ENCODE data around the gene SARNP.

DNA sequence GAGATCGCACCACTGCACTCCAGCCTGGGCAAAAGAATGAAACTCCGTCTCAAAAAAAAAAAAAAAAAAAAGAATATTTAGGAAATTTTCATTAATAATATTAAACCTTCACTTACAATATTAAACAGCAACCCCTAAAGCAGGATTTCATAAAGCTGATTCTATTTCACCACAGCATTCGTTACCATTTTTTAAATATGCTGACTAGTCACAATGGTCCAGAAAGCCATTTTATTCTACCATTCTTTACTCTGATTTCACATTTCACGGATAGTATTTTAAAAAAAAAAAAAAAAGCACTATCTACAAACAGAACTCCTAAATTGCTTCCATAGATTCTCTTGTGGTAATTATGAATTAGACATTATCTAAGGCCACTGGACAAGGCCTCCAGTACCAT is 27.6 kb downstream of the SARNP start:
- TF ChIP-seq, protein P1, sequence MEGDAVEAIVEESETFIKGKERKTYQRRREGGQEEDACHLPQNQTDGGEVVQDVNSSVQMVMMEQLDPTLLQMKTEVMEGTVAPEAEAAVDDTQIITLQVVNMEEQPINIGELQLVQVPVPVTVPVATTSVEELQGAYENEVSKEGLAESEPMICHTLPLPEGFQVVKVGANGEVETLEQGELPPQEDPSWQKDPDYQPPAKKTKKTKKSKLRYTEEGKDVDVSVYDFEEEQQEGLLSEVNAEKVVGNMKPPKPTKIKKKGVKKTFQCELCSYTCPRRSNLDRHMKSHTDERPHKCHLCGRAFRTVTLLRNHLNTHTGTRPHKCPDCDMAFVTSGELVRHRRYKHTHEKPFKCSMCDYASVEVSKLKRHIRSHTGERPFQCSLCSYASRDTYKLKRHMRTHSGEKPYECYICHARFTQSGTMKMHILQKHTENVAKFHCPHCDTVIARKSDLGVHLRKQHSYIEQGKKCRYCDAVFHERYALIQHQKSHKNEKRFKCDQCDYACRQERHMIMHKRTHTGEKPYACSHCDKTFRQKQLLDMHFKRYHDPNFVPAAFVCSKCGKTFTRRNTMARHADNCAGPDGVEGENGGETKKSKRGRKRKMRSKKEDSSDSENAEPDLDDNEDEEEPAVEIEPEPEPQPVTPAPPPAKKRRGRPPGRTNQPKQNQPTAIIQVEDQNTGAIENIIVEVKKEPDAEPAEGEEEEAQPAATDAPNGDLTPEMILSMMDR (IDR thresholded peaks at IDR 0.05): no peak
- TF ChIP-seq POLR2AphosphoS5 (IDR thresholded peaks at IDR 0.05; ENCODE audit: low read depth, low read length) (no peak), RAD21 (IDR thresholded peaks at IDR 0.05; ENCODE audit: low read length) (no peak), MEF2A (IDR thresholded peaks at IDR 0.05; ENCODE audit: borderline replicate concordance, low read depth) (no peak), FOXM1 (IDR thresholded peaks at IDR 0.05; ENCODE audit: low read depth) (no peak), EP300 (IDR thresholded peaks at IDR 0.05; ENCODE audit: borderline replicate concordance in 1 of 2, low read depth in 1 of 2, low read length in 1 of 2) (no peak), RFX5 (IDR thresholded peaks at IDR 0.05; ENCODE audit: low read length) (no peak)
- TF ChIP-seq, protein P2, sequence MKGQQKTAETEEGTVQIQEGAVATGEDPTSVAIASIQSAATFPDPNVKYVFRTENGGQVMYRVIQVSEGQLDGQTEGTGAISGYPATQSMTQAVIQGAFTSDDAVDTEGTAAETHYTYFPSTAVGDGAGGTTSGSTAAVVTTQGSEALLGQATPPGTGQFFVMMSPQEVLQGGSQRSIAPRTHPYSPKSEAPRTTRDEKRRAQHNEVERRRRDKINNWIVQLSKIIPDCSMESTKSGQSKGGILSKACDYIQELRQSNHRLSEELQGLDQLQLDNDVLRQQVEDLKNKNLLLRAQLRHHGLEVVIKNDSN (IDR thresholded peaks at IDR 0.05; ENCODE audit: borderline replicate concordance, low read depth): no peak
- TF ChIP-seq, protein P3, sequence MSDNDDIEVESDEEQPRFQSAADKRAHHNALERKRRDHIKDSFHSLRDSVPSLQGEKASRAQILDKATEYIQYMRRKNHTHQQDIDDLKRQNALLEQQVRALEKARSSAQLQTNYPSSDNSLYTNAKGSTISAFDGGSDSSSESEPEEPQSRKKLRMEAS (IDR thresholded peaks at IDR 0.05; ENCODE audit: low read depth): no peak

Data from SK-N-SH (cell line).